Right lung (tissue), 10 donors: ENCODE data around the gene NFKBIE. TPM values are rescaled to one million over a fixed set of nuclear protein-coding genes. Genes with fewer than 3 reads are reported as not detected.
"Not testable (repeated sequence)": the region's sequence is repeated elsewhere in the genome, so short reads cannot be mapped to it uniquely, and the experiment has no call there.

Experiments used
- DNase-seq, 2 donors: peaks; one replicate each; pipeline ENCODE4 v3.0.0-alpha.2; 2013
- long read RNA-seq, 8 donors: transcript quantifications; one replicate each; lab custom pipeline, GENCODE V29; 2026
- polyA plus RNA-seq, 5 donors: library from polyadenylated mRNA; unstranded; fragments of 120-200 nt; gene quantifications; one replicate each; pipeline versions ENCODE4 v1.2.1 to v1.2.3, GENCODE V29; 2013; ENCODE audit warnings: inconsistent platforms in 1 of 5, low replicate concordance in 1 of 5; ENCODE audit not compliant: insufficient read length in 5 of 5, insufficient read depth in 1 of 5

NFKBIE gene, protein sequence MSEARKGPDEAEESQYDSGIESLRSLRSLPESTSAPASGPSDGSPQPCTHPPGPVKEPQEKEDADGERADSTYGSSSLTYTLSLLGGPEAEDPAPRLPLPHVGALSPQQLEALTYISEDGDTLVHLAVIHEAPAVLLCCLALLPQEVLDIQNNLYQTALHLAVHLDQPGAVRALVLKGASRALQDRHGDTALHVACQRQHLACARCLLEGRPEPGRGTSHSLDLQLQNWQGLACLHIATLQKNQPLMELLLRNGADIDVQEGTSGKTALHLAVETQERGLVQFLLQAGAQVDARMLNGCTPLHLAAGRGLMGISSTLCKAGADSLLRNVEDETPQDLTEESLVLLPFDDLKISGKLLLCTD
- polyA plus RNA-seq, result 10 to 100 TPM in 2 of 5 donors, 1 to 10 TPM in 3; 7.2 to 10.1 (median 8.5) TPM
- long read RNA-seq, donor 1, partial matches to known transcripts, result 0 of 2 reads
- long read RNA-seq, donor 1, other reads (novel, unspliced or antisense), result 0 of 2 reads
- long read RNA-seq, donor 2, partial matches to known transcripts, result 0 of 1 reads
- long read RNA-seq, donor 2, other reads (novel, unspliced or antisense), result 0 of 1 reads
- long read RNA-seq, donor 3, transcript NFKBIE-201 (6 exons, 2,581 nt), result major isoform, 6 of 6 reads
- long read RNA-seq, donor 3, partial matches to known transcripts, result 0 of 6 reads
- long read RNA-seq, donor 3, other reads (novel, unspliced or antisense), result 0 of 6 reads
- long read RNA-seq, donor 4, result 0 reads
- long read RNA-seq, donor 5, partial matches to known transcripts, result 0 of 1 reads
- long read RNA-seq, donor 5, other reads (novel, unspliced or antisense), result 0 of 1 reads
- long read RNA-seq, donor 6, transcript NFKBIE-201 (6 exons, 2,581 nt), result major isoform, 6 of 6 reads
- long read RNA-seq, donor 6, partial matches to known transcripts, result 0 of 6 reads
- long read RNA-seq, donor 6, other reads (novel, unspliced or antisense), result 0 of 6 reads
- long read RNA-seq, donor 7, partial matches to known transcripts, result 0 of 1 reads
- long read RNA-seq, donor 7, other reads (novel, unspliced or antisense), result 0 of 1 reads
- long read RNA-seq, donor 8, partial matches to known transcripts, result 0 of 2 reads
- long read RNA-seq, donor 8, other reads (novel, unspliced or antisense), result 0 of 2 reads

DNA sequence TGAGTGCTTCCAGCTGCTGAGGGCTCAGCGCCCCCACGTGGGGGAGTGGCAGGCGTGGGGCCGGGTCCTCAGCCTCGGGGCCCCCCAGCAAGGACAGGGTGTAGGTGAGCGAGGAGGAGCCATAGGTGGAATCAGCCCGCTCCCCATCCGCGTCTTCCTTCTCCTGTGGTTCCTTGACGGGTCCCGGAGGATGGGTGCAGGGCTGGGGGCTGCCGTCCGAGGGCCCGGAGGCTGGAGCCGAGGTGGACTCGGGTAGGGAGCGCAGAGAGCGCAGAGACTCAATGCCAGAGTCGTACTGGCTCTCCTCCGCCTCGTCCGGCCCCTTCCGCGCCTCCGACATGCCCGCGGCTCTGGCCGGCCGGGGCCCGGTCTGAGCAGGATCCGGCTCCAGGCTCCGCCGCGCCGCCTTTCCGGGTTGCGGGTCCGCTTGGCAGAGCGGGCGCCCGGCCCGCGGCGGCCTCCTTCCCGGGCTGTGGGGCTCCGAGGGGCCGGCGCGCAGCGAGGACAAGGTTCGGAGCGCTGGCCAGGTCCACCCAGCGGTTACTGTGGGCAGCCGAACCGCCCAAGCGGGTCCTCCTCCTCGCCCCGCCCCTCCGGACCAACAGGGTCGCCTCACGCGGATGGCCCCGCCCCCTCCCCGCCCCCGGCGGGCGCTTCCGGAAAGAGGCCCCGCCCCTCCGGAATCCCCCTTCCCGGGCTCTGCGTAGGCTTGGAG lies at the start of gene NFKBIE:
TSS of gene NFKBIE (minus strand) at position 545 of the 715 bp plus-strand sequence. CDS start at position 340, 205 bp downstream.
- DNase-seq, result peak; percentile 92 to 93

- DNase-seq, result not testable (repeated sequence)
Observed at GRCh38 chr6:44314657-44315056, 49.3 kb upstream of the NFKBIE start.

DNA sequence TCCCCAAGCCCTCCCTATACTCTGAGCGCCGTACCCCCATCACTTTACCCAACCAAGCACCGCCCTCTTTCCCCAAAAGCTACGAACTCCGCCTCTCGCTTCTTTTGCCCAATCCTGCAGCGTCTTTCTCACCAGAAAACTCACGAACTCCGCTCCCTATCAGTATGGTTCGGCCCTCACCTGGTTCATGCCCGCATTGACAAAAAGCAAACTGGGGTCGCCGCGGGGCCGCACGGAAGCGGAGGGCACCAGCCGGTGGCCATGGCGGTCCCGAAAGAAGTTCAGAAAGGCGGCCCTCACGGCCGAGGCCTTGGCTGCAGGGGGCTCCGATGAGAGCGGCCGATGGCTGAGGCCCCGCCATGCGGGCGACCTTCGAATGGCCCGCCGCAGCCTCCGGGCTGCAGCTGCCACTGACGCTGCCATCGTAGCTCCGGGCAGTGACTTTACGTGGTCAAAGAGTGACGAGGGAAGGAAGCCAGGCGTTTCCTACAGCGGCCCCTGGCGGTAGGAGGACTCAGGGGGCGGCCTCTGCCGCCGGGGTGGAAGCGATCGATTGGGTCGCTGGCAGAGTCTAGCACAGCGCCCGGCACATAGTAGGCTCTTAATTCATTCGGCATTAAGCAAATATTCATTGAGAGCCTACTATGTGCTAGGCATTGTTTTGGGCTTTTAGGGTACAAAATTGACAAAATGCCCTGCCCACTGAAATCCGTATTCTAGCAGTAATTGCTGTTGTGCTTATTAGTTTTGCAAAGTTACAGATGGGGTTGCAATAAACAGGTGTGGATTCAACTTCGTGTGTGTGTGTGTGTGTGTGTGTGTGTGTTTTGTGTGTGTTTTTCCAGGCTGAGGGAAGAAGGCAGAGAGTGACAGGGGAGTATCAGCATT lies 47.8 kb upstream of the NFKBIE start, which contains the start of gene AARS2:
TSS of gene AARS2 (minus strand) at position 447 of the 888 bp plus-strand sequence. CDS start at position 423, 24 bp downstream.
- peak; percentile 81 for DNase-seq

DNA sequence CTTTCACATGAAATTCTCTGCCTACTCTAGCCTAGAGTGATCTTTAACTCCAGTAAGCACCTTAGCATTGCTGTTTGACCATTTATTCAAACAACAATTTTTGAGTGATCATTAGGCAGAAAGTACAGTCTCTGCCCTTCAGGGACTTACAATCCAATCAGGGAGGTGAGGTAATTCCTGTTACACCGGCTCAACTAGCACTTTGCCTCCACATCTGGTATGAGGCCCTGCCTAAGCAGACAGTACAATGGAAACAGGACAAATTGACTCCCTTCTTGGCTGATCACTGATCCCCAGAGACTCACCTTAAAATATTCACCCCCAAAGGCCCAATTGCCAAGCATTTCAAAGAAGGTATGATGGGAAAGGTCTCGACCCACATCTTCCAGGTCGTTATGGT lies 46.4 kb upstream of the NFKBIE start:
- DNase-seq, result no peak

- no peak for DNase-seq
Observed at GRCh38 chr6:44311304-44311703, 46.0 kb upstream of the NFKBIE start.

DNA sequence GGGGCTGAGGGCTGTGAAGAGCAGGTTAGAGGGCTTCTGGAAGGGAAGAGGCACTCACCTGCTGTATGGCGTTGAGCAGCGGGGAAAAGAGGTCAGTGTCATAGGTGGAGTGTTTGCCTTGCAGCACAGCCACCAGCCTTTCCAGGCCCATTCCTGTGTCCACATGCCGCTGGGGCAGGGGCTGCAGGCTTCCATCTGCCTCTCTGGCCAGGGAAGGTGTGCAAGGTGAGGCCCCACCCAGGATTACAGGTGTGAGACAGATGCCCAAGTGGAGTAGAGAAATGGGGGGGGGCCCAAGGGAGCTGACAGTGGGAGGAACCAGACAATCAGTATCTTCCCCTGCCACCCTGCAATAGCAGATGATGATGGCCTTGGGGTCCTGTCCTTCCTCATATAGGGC lies 44.9 kb upstream of the NFKBIE start:
- no peak for DNase-seq

GRCh38 chr6:44309631-44310030 lies 44.3 kb upstream of the NFKBIE start:
- DNase-seq, result no peak

- no peak for DNase-seq
Observed at GRCh38 chr6:44309092-44309491, 43.7 kb upstream of the NFKBIE start.

DNA sequence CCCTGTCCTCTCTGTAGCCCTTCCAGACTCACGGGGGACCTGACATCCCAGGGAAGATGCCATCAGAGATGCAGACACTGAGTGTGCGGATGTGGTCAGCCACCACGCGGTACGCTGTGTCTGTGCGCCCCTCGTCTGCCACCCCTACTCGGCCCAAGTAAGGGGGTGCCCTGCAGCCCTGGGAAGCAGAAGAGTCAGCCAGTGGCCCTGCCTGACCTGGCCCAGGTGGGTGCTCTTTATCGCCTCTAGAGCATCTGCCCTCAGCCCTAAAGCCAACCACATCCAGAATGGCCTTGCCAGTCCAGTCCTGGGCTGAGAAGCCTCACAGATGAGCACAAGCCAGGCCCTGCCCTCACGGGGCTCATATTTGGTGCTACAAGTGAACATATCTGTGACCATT lies 41.9 kb upstream of the NFKBIE start:
- DNase-seq, result no peak

DNA sequence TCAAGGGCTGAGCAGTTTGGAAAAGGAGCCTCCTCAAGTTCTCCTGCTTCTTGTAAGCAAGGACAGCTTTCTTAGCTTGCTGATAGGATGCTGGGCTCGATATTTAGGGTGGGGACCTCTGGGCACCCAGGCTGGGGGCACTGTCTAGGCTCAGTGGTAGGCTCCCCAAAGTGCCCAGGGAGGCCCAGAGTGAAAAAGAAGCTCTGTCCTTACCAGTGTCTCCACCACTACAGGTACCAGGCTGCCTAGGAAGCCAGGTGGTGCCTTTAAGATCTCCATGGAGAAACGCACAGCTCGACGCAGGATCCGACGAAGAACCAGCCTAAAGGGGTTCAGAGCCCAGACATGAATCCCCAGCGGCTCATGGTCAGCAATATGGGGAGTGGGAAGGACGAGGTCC lies 41.4 kb upstream of the NFKBIE start:
- no peak for DNase-seq

DNA sequence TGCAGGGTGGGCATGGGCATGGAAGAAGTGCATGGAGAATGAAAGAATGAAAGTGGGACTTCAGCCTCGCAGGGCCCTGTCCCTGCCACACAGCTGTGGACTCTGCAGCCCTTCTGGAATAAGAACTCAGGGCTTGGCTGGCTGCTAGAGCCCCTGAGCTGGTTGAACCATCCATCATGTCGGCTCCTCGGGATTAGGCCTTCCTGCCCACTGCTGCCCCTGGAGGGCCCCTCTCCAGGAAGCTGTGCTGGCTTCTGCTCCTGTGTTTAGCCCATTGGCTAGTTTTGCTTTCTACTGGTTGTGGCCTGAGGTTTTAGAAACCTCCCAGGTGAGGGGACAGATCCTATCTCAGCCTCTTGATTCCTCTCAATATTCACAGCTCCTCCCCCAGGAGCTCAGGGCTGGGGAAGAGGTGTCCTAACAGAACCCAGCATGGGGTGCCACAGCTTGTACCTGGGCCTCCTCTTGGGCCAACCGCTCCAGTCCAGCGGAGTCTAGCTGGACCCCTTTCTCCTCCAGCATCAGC lies 39.9 kb upstream of the NFKBIE start:
- DNase-seq, result no peak

GRCh38 chr6:44304282-44305199 lies 39.2 kb upstream of the NFKBIE start:
- no peak for DNase-seq

DNA sequence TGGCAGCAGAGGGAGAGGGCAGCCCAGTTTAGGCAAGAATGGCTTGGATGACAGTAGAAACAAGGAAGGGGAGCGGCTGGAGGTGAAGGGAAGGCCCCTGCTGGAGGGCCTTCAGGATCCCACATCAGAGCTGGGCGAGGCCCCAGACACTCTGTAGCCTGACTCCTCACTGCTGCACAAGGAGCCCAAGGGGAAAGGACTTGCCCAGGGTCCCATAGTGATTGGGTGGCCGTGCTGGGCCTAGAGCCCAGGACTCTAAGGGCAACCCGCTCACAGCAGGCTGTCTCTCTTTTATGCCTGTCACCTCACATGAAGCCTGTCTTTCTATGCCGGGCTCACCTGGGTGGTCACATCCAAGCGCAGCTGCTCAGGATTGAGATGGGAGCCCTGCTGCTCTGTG lies 38.5 kb upstream of the NFKBIE start:
- no peak for DNase-seq

GRCh38 chr6:44302856-44303255 lies 37.5 kb upstream of the NFKBIE start:
- no peak for DNase-seq

DNA sequence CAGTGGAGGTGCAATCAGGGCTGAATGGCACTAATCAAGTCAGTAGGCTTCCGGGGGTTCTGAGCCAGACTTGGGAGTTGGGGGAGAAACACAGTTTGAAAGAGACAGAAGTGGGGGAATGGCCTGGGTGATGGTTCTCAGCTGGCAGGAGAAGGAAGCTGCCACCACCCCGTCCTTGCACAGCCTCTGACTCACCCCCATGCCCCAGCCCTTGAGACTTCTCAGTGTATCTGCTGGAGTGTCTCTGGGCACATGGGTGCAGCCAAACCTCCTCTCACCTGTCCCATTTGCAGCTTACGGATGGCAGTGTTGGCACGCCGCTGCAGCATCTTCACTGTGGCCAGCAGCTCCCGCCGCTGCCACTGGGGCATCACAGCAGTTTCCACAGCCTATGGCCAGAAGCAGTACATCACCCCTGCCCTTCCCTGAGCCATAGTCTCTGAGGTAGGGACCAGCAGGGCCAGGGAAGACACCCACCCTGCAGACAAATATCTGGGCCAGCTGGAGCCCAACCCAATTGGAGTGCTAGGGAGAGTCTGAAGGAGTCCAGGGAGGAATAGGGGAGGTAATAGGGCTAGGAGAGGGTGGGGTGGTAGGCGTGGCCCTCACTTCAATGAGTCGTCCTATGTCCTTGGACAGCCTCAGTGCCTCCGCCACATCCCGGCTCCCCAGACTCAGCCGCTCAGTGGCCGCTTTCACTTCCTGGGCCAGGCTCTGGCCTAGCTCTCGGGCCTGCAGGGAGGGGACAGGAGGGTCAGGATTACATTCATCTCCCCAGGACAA lies 36.6 kb upstream of the NFKBIE start:
- DNase-seq, result no peak

GRCh38 chr6:44301106-44301505 lies 35.8 kb upstream of the NFKBIE start:
- no peak for DNase-seq

- DNase-seq, result no peak
Observed at GRCh38 chr6:44300292-44300823, 35.0 kb upstream of the NFKBIE start.

- no peak for DNase-seq
Observed at GRCh38 chr6:44298864-44299263, 33.5 kb upstream of the NFKBIE start.
